HG03066 (cell line): ENCODE results near the gene MACF1.

Experiments
- ATAC-seq: cut with Tn5 transposase; IDR thresholded peaks from one replicate; pipeline ENCODE4 v1.9.1; 2021; ENCODE audit warnings: low read depth; ENCODE audit not compliant: unreplicated experiment

MACF1 gene

GRCh38 chr1:39385067-39385988 is 180.8 kb downstream of the MACF1 start:
- no peak for ATAC-seq

DNA sequence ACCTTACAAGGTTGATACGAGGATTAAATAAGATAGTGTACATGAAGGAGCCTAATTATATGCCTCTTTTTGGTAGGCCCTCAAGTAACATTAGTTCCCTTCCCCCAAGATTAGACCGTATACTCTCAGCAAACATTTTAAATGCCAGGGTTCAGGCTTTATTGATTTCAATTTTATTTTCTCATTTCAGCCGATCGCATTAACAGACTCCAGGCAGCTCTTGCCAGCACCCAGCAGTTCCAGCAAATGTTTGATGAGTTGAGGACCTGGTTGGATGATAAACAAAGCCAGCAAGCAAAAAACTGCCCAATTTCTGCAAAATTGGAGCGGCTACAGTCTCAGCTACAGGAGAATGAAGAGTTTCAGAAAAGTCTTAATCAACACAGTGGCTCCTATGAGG is 182.5 kb downstream of the MACF1 start:
- no peak for ATAC-seq

GRCh38 chr1:39387452-39387851 is 183.0 kb downstream of the MACF1 start:
- no peak for ATAC-seq

- no peak for ATAC-seq
Observed at GRCh38 chr1:39391691-39392679, 187.5 kb downstream of the MACF1 start.

DNA sequence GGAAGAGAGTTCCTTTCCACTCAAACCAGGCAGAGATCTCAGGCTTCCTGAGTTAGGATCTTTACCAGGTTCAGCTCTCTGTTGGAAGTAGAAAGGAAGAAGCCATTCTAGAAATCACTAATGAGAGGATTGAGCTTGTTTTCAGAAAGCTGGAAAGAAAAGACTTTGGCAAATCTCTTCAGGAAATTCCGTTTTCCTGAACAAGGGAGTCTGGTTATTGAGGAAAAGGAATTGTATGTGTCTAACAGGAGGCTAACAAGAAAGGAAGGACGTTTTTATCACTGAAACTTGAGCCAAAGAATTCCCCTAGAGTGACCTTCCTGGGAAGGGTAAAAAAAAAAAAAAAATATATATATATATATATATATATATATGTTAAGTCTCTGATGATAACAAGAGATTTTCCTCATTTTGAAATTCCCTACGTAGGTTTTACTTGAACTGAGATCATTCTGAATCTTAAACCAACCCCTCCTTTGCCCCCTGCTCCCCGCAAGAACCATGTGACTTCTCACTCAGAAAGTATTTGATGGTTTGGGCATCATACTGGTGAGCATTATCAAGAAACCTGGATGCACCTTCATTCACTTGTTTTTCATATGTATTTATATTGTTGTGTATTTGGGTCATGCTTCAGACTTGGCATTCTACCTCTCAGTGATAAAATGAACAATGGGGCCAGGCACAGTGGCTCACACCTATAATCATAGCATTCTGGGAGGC is 188.5 kb downstream of the MACF1 start:
- ATAC-seq = no peak

DNA sequence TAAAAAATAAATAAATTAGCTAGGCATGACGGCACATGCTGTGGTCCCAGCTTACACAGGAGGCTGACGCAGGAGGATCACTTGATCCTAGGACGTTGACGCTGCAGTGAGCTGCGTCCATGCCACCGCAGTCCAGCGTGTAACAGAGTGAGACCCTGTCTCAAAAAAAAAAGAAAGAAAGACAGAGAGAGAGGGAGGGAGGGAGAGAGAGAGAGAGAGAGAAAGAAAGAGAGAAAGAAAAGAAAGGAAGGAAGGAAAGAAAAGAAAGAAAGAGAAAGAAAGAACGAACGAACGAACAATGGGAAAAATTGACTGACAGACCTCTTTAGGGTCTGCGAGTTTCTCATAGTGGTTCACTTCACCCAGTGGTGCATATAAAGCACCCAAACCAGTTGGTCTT is 189.2 kb downstream of the MACF1 start:
- no peak for ATAC-seq

GRCh38 chr1:39394059-39394458 is 189.6 kb downstream of the MACF1 start:
- ATAC-seq = no peak

GRCh38 chr1:39394598-39394997 is 190.1 kb downstream of the MACF1 start:
- no peak for ATAC-seq

DNA sequence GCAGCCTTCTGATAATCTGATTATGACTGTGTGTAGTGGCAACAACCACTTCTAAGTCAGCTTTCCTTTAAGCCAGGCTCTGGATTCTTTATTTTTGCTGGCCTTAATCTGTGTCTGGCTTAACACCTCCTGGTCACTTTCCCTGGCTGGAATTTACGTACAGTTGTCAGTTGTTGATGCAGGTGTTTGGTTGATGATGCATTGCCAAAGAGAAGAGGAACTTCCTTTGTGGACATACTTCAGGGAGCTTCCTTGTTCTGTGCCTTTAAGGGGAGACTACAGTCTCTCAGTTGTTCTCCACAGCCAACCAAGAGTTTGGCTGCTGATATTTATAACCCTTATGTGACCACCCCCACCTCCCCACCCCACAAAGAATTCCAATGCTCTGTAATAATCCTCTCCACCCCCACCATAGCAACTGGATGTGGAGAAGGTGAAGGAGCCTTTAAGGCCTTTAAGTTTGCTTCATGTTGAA is 190.9 kb downstream of the MACF1 start:
- no peak for ATAC-seq

- ATAC-seq = no peak
Observed at GRCh38 chr1:39396671-39397070, 192.2 kb downstream of the MACF1 start.

GRCh38 chr1:39397487-39397886 is 193.0 kb downstream of the MACF1 start:
- no peak for ATAC-seq

GRCh38 chr1:39398278-39399021 is 194.0 kb downstream of the MACF1 start:
- no peak for ATAC-seq

GRCh38 chr1:39401106-39401505 is 196.6 kb downstream of the MACF1 start:
- no peak for ATAC-seq

DNA sequence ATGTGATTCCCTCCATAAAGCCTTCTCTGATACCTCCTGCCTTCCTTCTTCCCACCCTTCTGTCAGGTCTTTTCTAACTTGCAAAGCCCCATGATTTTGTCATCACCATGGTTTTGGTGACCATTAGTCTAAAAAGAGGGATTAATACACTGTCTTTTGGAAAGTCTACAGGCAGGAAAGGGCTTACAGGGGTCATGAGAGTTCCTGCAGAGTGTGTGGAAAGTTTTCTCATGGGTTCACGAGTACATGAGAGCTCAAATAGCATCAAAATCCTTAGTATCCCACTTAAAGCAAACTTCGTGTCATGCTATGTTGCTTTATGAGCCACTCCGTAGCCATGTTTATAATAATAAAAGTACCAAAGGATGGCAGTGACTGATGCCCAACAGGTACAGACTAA is 200.4 kb downstream of the MACF1 start:
- ATAC-seq = no peak

DNA sequence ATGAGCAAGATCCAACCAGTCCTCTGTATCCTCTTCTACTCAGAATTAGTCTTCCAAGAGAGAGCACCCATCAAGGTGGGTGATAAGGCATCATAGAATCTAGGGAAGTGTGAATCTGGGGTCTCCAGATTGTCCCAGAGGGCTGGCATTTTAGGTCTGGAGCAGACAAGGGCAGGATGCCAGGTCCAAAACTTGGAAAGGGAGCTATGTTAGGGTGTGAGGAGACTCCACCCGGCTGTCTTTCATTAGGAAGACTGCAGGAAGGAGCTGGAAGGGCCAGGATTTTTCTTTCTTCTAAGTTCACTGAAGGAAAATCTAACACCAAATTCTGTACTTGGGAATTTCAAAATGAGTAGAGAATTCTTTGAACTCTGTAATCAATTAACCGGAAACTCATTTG is 200.9 kb downstream of the MACF1 start:
- ATAC-seq = no peak

DNA sequence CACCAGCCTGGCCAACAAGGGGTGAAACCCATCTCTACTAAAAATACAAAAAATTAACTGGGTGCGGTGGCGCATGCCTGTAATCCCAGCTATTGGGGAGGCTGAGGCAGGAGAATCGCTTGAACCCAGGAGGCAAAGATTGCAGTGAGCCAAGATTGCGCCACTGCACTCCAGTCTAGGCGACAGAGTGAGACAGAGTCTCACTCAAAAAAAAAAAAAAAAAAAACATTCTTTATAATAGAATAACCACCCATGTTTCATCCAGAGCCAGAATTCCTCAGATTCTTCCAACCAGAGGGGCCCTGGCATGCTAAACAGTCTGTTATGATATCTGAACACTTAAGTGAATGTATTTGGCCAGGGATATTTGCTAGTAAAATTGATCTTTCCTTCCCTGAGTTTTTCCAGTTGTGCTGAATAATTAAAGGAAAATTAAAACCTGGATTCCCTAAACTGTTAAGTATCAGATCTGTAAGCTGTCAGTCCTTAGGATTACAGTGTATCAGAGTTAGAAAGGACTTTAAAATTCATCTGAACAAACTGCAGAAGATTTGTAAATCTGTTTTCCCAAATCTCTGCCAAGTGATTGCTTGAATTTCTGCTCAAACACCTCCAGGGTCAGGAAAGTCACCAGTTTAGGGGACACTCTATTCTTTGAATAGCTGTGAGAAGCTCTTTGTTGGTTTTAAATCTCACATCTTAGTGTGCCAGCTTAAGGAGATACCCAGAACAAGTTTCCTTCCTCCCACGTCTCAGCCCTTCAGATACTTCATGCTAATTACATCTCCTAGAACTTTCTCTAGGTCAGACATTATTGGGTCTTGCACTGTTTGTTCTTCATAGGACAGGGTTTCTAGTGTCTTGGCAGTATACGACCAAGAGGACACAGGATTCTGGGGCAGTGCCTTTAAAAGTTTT is 202.3 kb downstream of the MACF1 start:
- no peak for ATAC-seq

- ATAC-seq = no peak
Observed at GRCh38 chr1:39407510-39407895, 203.0 kb downstream of the MACF1 start.

DNA sequence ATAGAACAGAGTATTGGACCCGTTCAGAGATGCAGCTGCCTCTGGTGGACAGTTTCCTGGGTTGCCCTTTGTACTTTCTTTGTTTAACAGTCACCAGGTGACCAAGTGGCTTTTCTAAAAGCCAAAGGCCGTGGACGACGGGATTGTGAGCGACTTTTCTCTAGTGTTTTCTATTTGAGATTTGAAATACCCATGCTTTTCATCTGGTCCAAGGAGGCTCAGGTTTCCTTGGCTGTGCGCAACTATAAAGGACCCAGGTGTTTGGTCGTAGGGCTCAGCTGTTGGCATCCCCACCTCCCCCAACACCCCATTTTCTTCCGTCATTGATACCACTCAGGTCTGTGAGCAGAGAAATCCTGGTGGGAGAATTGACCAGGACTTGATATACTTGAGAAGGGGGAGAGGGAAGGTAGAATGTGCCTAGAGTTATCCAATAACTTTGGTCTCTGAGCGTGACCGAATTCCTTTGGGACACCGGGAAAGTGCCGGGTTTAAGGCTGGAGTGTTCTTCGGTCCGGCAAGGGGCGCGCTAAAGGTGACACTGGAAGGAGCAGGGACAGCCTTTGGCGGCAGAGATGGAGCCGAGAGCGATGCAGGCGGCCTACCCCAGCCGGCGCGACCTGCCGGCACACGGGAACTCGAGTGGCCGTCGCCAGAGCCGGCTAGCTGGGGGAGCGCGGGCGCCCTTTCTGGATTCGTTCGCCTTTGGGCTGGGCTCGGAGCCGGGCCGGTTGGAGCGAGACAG is 203.6 kb downstream of the MACF1 start:
- ATAC-seq = no peak
